RWPE1 (cell line): ENCODE measurements around the gene ACOX3.
A peak's percentile ranks its signal among the peaks of the same experiment; 100 is the strongest.
"Not testable (repeated sequence)": the region's sequence is repeated elsewhere in the genome, so short reads cannot be mapped to it uniquely, and the experiment has no call there.

Source experiments
- CTCF ChIA-PET: fragments of 350-600 bp; sonication (Branson Sonifier 250); formaldehyde crosslinking; extraction: SDS; loops from one replicate; lab custom pipeline; 2021; lab: Yijun Ruan, JAX
- POLR2A ChIA-PET: fragments of 400-600 bp; formaldehyde crosslinking; extraction: SDS; loops from one replicate; lab custom pipeline; 2020; ENCODE audit warnings: antibody characterized with exemption; ENCODE audit not compliant: low non-redundant PET; lab: Yijun Ruan, JAX
- DNase-seq: peaks from one replicate; pipeline ENCODE4 v3.0.0; 2012; ENCODE audit warnings: low spot score
- H3K27ac ChIP-seq: fragments of 450-650 bp; 2 replicates; pipeline ENCODE4 v1.5.1; 2017
- CTCF ChIP-seq: fragments of 450-650 bp; conservative IDR thresholded peaks from 2 replicates; pipeline ENCODE4 v1.5.1; 2017; ENCODE audit warnings: low read depth, mild to moderate bottlenecking

Gene ACOX3

DNA sequence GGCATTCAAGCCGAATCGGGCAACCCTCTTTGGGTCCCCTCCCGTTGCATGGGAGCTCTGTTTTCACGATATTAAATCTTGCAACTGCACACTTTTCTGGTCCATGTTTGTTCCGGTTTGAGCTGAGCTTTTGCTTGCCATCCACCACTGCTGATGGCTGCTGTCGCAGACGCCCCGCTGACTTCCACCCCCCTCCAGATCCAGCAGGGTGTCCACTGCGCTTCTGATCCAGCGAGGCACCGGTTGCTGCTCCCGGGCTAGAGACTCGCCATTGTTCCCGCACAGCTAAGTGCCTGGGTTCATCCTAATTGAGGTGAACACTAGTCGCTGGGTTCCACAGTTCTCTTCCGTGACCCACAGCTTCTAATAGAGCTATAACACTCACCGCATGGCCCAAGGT is 13.3 kb downstream of the ACOX3 start:
- POLR2A ChIA-PET: interaction anchor here (0.6 kb wide), 1 partner anchor 9 kb away, joined by 8 read pairs; no protein-coding TSS in a partner anchor
- CTCF ChIA-PET: interaction anchor here (1.1 kb wide), 1 partner anchor 24 kb away, joined by 3 read pairs; no protein-coding TSS in a partner anchor

DNA sequence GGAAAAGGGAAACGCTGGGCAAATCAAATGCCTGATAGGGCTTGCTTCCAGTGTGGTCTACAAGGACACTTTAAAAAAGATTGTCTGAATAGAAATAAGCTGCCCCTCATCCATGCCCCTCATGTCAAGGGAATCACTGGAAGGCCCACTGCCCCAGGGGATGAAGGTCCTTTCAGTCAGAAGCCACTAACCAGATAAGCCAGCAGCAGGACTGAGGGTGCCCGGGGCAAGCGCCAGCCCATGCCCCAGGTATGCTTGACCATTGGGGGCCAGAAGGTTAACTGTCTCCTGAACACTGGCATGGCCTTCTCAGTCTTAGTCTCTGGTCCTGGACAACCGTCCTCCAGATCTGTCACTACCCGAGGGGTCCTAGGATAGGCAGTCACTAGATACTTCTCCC is 17.7 kb downstream of the ACOX3 start:
- DNase-seq: no peak
- POLR2A ChIA-PET: no interaction called here
- no peak overlapping the region for H3K27ac ChIP-seq
- CTCF ChIA-PET: interaction anchor here (0.5 kb wide), 1 partner anchor 162 kb away, joined by 3 read pairs; no protein-coding TSS in a partner anchor
- no peak for TF ChIP-seq CTCF

More for the DNA sequence above, 13.3 kb downstream of the ACOX3 start:
- TF ChIP-seq CTCF: no peak
- peak overlapping the region; percentile 79 for H3K27ac ChIP-seq
- DNase-seq: no peak

DNA sequence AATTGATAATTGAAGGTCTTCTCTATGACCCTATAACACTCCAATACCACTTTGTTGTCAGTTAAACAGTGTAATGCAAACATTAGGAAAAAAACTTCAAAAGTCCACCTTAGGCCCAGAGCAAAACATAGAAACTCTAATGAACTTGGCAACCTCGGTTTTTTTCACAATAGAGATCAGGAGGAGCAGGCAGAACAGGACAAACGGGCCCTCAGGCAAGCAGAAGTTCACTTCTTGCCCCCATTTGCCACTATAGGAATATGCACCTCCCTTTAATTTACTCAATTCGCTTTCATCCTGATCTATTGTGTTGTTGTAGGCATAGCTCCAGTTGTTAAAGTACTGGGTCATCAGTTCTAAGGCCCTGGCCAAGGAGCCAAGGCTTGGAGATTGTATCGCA is 18.2 kb downstream of the ACOX3 start:
- ChIA-PET POLR2A (no interaction called here), CTCF (interaction anchor here (0.5 kb wide), 1 partner anchor 162 kb away, joined by 3 read pairs; no protein-coding TSS in a partner anchor)
- no peak overlapping the region for H3K27ac ChIP-seq
- TF ChIP-seq CTCF: no peak
- no peak for DNase-seq

DNA sequence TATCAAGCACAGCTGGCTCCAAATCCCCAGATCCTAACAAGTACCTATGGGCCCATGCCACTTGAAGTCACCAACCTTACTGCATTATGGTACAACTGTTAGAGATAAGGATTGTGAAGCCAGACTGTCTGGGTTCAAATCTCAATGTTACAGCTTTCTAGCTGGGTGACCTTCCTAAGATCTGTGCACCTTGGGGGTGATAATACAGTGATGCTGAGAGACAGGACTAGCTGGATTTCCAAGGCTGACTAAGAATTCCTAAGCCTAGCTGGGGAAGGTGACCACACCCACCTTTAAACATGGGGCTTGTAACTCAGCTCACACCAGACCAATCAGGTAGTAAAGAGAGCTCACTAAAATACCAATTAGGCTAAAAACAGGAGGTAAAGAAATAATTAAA is 20.4 kb downstream of the ACOX3 start:
- POLR2A ChIA-PET, CTCF ChIA-PET, DNase-seq, H3K27ac ChIP-seq: not testable (repeated sequence)

- no peak for TF ChIP-seq CTCF
- ChIA-PET CTCF (no interaction called here), POLR2A (no interaction called here)
- DNase-seq: no peak
- H3K27ac ChIP-seq: 0 out of 2 replicates have a peak overlapping the region, but pooled peaks have one; percentile 15
Observed at GRCh38 chr4:8419222-8420041, 21.1 kb downstream of the ACOX3 start.

- POLR2A ChIA-PET: interaction anchor here (0.5 kb wide), 1 partner anchor 452 kb away, joined by 3 read pairs; no protein-coding TSS in a partner anchor
- no peak overlapping the region for H3K27ac ChIP-seq
- CTCF ChIA-PET: no interaction called here
- no peak for TF ChIP-seq CTCF
- no peak for DNase-seq
Observed at GRCh38 chr4:8417071-8417614, 23.4 kb downstream of the ACOX3 start.
